AG09309 (cell line): ENCODE data around the gene GREM2.

ENCODE experiments used
- DNase-seq: peaks from one replicate; pipeline ENCODE4 v3.0.0-alpha.2; 2010; ENCODE audit warnings: low read depth
- H3K4me3 ChIP-seq: 2 replicates; pipeline ENCODE4 v1.5.1; 2011; ENCODE audit warnings: mild to moderate bottlenecking, low read depth, low read length, moderate library complexity; ENCODE audit not compliant: control insufficient read depth
- CTCF ChIP-seq: IDR thresholded peaks from 2 replicates; pipeline ENCODE4 v1.5.1; 2011; ENCODE audit warnings: mild to moderate bottlenecking, low read depth, low read length, inconsistent platforms; ENCODE audit not compliant: insufficient read depth, control insufficient read depth; ENCODE audit errors: missing control alignments

Gene GREM2

GRCh38 chr1:240498335-240498734 is 113.6 kb downstream of the GREM2 start:
- TF ChIP-seq CTCF = no peak
- DNase-seq = no peak
- H3K4me3 ChIP-seq = no peak overlapping the region

- DNase-seq = no peak
- no peak overlapping the region for H3K4me3 ChIP-seq
- TF ChIP-seq CTCF = no peak
These were observed 114.0 kb downstream of the GREM2 start for GRCh38 chr1:240497908-240498307.

GRCh38 chr1:240496941-240497340 is 115.0 kb downstream of the GREM2 start:
- TF ChIP-seq CTCF = no peak
- H3K4me3 ChIP-seq = no peak overlapping the region
- DNase-seq = no peak

GRCh38 chr1:240496356-240496755 is 115.6 kb downstream of the GREM2 start:
- H3K4me3 ChIP-seq = no peak overlapping the region
- no peak for DNase-seq
- no peak for TF ChIP-seq CTCF

GRCh38 chr1:240495601-240496000 is 116.4 kb downstream of the GREM2 start:
- DNase-seq = no peak
- H3K4me3 ChIP-seq = no peak overlapping the region
- no peak for TF ChIP-seq CTCF

- H3K4me3 ChIP-seq = no peak overlapping the region
- peak; percentile 19 for TF ChIP-seq CTCF
- DNase-seq = no peak
These were observed 119.0 kb downstream of the GREM2 start for GRCh38 chr1:240492832-240493440.

GRCh38 chr1:240491796-240492195 is 120.2 kb downstream of the GREM2 start:
- no peak for DNase-seq
- no peak for TF ChIP-seq CTCF
- H3K4me3 ChIP-seq = no peak overlapping the region
